Astrocyte (in vitro differentiated cells and primary cell): ENCODE results near the gene RAP1GAP.

Source experiments
- CTCF ChIP-seq: IDR thresholded peaks from 2 replicates; pipeline ENCODE4 v1.5.1; 2011; ENCODE audit warnings: low read depth, mild to moderate bottlenecking, inconsistent platforms, low read length, moderate library complexity; ENCODE audit not compliant: insufficient read depth
- EZH2 ChIP-seq: IDR thresholded peaks from 2 replicates; pipeline ENCODE4 v1.6.1; 2012; ENCODE audit warnings: mild to moderate bottlenecking, low read length, inconsistent platforms; ENCODE audit not compliant: insufficient read depth

GRCh38 chr1:21649315-21649714 is 19.8 kb downstream of the RAP1GAP start:
- TF ChIP-seq CTCF (no peak), EZH2 (no peak)
